Neutrophil (primary cell): ENCODE data around the gene MAP3K6.
"Not testable (repeated sequence)": the region's sequence is repeated elsewhere in the genome, so short reads cannot be mapped to it uniquely, and the experiment has no call there.

ENCODE experiments used
- H3K27ac ChIP-seq: fragments of 200-600 bp; sonication (generic); 2 replicates; pipeline ENCODE4 v1.5.1; 2016; ENCODE audit warnings: mild to moderate bottlenecking, moderate library complexity
- H3K27me3 ChIP-seq: fragments of 200-600 bp; sonication (generic); 2 replicates; pipeline ENCODE4 v1.6.0; 2016; ENCODE audit warnings: mild to moderate bottlenecking
- H3K36me3 ChIP-seq: fragments of 200-600 bp; sonication (generic); 2 replicates; pipeline ENCODE4 v1.5.1; 2017
- H3K4me1 ChIP-seq, 2 experiments: fragments of 200-600 bp in 1 of 2; sonication (generic) in 1 of 2; 1 replicate in 1 of 2; 2 replicates in 1 of 2; pipeline versions ENCODE4 v1.5.1 to v1.6.1; 2013 to 2016; ENCODE audit warnings: low read depth in 1 of 2, low read length in 1 of 2, mild to moderate bottlenecking in 1 of 2, moderate library complexity in 1 of 2; ENCODE audit not compliant: control insufficient read depth in 1 of 2, insufficient read depth in 1 of 2
- H3K4me3 ChIP-seq, 2 experiments: fragments of 200-600 bp in 1 of 2; sonication (generic) in 1 of 2; 1 replicate in 1 of 2; 2 replicates in 1 of 2; pipeline ENCODE4 v1.5.1; 2013 to 2016; ENCODE audit warnings: low read depth in 1 of 2, low read length in 1 of 2, mild to moderate bottlenecking in 1 of 2, moderate library complexity in 1 of 2
- H3K9me3 ChIP-seq: fragments of 200-600 bp; sonication (generic); 2 replicates; pipeline ENCODE4 v1.5.1; 2016
- CTCF ChIP-seq: fragments of 200-600 bp; sonication (generic); IDR thresholded peaks from 2 replicates; pipeline ENCODE4 v1.5.1; 2016; ENCODE audit warnings: antibody characterized with exemption

MAP3K6 gene

GRCh38 chr1:27410709-27411108 lies 43.9 kb upstream of the MAP3K6 start:
- no peaks in the 10 kb centered on the region for H3K4me1 ChIP-seq
- peak overlapping the region; percentile 18 for H3K27ac ChIP-seq
- no peaks in the 10 kb centered on the region for H3K9me3 ChIP-seq
- H3K4me3 ChIP-seq = no peak overlapping the region
- no peaks in the 10 kb centered on the region for H3K27me3 ChIP-seq
- no peak for TF ChIP-seq CTCF
- peaks cover 100% of the 10 kb centered on the region for H3K36me3 ChIP-seq

- TF ChIP-seq CTCF = no peak
- H3K36me3 ChIP-seq = peaks cover 99% of the 10 kb centered on the region
- H3K27me3 ChIP-seq = no peaks in the 10 kb centered on the region
- no peak overlapping the region for H3K27ac ChIP-seq
- H3K4me1 ChIP-seq = no peaks in the 10 kb centered on the region
- H3K4me3 ChIP-seq = no peak overlapping the region
- H3K9me3 ChIP-seq = no peaks in the 10 kb centered on the region
These were observed 42.9 kb upstream of the MAP3K6 start for GRCh38 chr1:27409669-27410068.

GRCh38 chr1:27408151-27408550 lies 41.4 kb upstream of the MAP3K6 start:
- Histone ChIP-seq H3K4me3 (no peak overlapping the region), H3K36me3 (peaks cover 98% of the 10 kb centered on the region), H3K4me1 (peaks cover 2 to 10% of the 10 kb centered on the region in 2 experiments), H3K9me3 (no peaks in the 10 kb centered on the region), H3K27ac (no peak overlapping the region), H3K27me3 (no peaks in the 10 kb centered on the region)
- no peak for TF ChIP-seq CTCF

GRCh38 chr1:27406791-27407190 lies 40.0 kb upstream of the MAP3K6 start:
- Histone ChIP-seq H3K4me1 (peaks cover 3 to 13% of the 10 kb centered on the region in 2 experiments), H3K36me3 (peaks cover 85% of the 10 kb centered on the region)
- not testable (repeated sequence) for H3K4me3 ChIP-seq, H3K9me3 ChIP-seq, H3K27me3 ChIP-seq, H3K27ac ChIP-seq

DNA sequence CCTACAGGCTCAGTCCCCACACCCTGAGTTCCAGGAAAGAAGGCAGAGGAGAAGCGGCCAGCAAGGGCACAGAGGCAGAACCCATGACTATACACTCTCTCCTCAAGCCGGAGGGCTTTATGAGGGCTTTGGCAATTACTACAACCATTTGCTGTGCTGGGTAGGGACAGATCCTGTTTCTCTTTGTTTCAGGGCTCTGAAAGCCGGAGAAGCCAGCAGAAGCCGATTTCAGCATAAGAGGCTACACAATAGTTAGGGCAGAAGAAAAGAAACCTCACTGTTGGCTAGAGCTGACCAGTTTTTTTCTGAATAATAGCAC lies 39.6 kb upstream of the MAP3K6 start:
- Histone ChIP-seq H3K4me3 (no peak overlapping the region), H3K36me3 (peaks cover 80% of the 10 kb centered on the region), H3K4me1 (peaks cover 6 to 13% of the 10 kb centered on the region in 2 experiments)

GRCh38 chr1:27405598-27406361 lies 39.0 kb upstream of the MAP3K6 start:
- H3K27ac ChIP-seq, H3K27me3 ChIP-seq, H3K9me3 ChIP-seq, H3K4me3 ChIP-seq: not testable (repeated sequence)
- peaks cover 6 to 13% of the 10 kb centered on the region in 2 experiments for H3K4me1 ChIP-seq
- peaks cover 75% of the 10 kb centered on the region for H3K36me3 ChIP-seq

More for the DNA sequence above, 39.6 kb upstream of the MAP3K6 start:
- no peaks in the 10 kb centered on the region for H3K27me3 ChIP-seq
- no peak for TF ChIP-seq CTCF
- H3K27ac ChIP-seq = no peak overlapping the region
- H3K9me3 ChIP-seq = no peaks in the 10 kb centered on the region
